Mesodermal cell (in vitro differentiated cells): ENCODE measurements around the gene F10.
"Not testable (repeated sequence)": the region's sequence is repeated elsewhere in the genome, so short reads cannot be mapped to it uniquely, and the experiment has no call there.

Experiments used
- H3K27ac ChIP-seq: 2 replicates; pipeline ENCODE4 v1.7.0; 2013; ENCODE audit warnings: mild to moderate bottlenecking, low read depth, low read length, moderate library complexity; ENCODE audit not compliant: severe bottlenecking
- H3K36me3 ChIP-seq: 2 replicates; pipeline ENCODE4 v1.7.1; 2013; ENCODE audit warnings: mild to moderate bottlenecking, low read length, moderate library complexity; ENCODE audit not compliant: control insufficient read depth, insufficient read depth
- H3K4me1 ChIP-seq: one replicate; pipeline ENCODE4 v1.7.1; 2013; ENCODE audit warnings: mild to moderate bottlenecking, low read length; ENCODE audit not compliant: insufficient read depth, control insufficient read depth, poor library complexity, severe bottlenecking
- H3K4me3 ChIP-seq: 2 replicates; pipeline ENCODE4 v1.7.0; 2013; ENCODE audit warnings: low read length, control low read depth, mild to moderate bottlenecking; ENCODE audit not compliant: insufficient read depth, poor library complexity, severe bottlenecking; ENCODE audit errors: extremely low read depth
- H3K9me3 ChIP-seq: 2 replicates; pipeline ENCODE4 v1.7.1; 2013; ENCODE audit warnings: mild to moderate bottlenecking, low read length, moderate library complexity; ENCODE audit not compliant: control insufficient read depth
- WGBS, 2 experiments: methylation state at CpG; one replicate each; pipeline ENCODE4 v1.1.5; 2013; ENCODE audit warnings: missing lambda C conversion rate in 2 of 2; ENCODE audit not compliant: insufficient coverage in 2 of 2; 5-methylcytosine and 5-hydroxymethylcytosine counted together

Gene F10

DNA sequence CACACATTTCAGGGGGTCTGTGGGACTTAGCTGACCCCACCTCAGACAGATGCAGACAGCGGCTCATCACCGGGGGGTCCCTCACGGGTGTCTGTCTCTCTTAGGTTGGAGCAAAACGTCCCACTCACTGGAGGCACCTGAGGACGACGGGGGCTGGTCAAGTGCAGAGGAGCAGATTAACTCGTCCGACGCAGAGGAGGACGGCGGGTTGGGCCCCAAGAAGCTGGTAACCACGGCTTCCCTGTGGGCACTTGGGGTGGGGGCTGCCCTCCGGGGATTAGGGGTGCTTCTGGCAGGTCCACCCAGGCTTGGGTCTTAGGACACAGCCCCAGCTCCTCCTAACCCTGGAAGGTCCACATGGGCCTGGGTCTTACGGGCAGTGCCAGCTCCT is 28.2 kb upstream of the F10 start:
- Histone ChIP-seq H3K36me3 (no peaks in the 10 kb centered on the region), H3K4me3 (no peak overlapping the region), H3K9me3 (no peaks in the 10 kb centered on the region), H3K4me1 (peaks cover 4% of the 10 kb centered on the region), H3K27ac (no peak overlapping the region)
- WGBS, 2 experiments, result 88 to 92% methylated on average over 13 to 14 of the region's 14 CpGs

DNA sequence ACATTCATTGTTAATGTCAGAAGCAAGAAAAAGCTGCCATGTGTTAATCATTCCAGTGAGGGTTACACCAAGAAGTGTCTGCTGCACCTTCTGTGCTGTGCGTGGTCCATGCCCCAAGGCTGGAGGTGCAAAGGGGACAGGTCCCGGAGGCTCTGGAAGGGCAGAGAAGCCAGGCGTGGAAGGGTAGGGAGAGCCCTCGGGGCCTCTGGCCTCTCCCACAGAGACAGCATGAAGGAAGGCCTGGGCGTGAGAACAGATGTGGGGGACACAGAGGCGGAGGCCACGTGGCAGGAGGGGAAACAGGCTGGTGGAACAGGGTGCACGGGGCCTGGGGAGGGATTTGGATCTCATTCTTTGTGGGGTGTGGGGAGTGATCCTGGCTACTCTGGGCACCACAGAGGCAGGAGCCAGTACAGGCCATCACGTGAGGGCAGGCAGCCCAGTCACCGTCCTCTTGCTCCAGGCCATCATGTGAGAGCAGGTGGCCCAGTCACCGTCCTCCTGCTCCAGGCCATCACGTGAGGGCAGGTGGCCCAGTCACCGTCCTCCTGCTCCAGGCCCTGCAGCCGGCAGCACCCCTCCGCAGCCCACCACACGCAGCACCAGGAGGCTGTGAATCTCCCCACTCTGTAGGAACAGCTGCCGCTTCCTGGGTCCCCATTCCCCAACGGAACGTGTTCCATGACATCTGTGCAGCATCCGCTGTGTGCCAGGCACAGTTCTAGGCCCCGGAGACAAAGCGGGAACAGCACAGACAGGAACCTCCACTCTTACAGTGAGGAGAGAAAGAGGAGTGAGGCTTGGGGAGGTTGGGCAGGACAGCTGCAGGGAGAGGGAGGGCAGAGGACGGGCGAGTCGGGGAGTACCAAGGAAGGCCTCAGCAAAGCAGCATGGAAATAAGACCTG is 27.2 kb upstream of the F10 start:
- peaks cover 4% of the 10 kb centered on the region for H3K4me1 ChIP-seq
- WGBS, 2 experiments, result 93 to 94% methylated on average over 18 to 25 of the region's 25 CpGs
- H3K9me3 ChIP-seq, result no peaks in the 10 kb centered on the region
- no peak overlapping the region for H3K4me3 ChIP-seq
- H3K36me3 ChIP-seq, result no peaks in the 10 kb centered on the region
- H3K27ac ChIP-seq, result no peak overlapping the region

DNA sequence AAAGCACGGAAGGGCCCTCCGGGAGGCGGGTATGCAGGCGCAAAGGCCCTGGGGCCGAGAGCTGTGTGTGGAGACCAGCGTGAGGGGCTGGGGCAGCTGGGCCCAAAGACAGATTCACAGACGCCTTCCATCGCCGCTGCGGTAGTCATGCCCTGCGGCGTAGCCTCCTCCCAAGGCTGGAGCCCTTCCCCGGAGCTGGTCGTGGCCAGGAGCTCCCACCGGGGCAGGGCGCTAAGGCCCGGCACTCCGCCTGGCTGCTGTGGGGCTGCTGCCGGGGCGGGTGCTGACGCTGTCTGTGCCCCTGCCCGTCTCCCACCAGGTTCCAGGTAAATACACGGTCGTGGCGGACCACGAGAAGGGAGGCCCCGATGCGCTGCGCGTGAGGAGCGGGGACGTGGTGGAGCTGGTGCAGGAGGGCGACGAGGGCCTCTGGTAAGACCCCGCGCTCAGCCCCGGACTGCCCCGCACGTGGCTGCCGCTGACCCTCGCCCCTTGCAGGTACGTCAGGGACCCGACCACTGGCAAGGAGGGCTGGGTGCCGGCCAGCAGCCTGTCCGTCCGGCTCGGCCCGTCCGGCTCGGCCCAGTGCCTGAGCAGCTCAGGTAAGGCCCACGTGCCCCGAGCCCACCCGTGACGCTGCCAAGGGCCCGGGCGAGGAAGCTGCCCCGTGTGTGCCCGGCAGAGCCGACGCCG is 26.4 kb upstream of the F10 start:
- Histone ChIP-seq H3K27ac (no peak overlapping the region), H3K36me3 (no peaks in the 10 kb centered on the region), H3K4me3 (no peak overlapping the region), H3K9me3 (no peaks in the 10 kb centered on the region), H3K4me1 (peaks cover 4% of the 10 kb centered on the region)
- 95 to 96% methylated on average over 38 to 61 of the region's 61 CpGs for WGBS, 2 experiments

DNA sequence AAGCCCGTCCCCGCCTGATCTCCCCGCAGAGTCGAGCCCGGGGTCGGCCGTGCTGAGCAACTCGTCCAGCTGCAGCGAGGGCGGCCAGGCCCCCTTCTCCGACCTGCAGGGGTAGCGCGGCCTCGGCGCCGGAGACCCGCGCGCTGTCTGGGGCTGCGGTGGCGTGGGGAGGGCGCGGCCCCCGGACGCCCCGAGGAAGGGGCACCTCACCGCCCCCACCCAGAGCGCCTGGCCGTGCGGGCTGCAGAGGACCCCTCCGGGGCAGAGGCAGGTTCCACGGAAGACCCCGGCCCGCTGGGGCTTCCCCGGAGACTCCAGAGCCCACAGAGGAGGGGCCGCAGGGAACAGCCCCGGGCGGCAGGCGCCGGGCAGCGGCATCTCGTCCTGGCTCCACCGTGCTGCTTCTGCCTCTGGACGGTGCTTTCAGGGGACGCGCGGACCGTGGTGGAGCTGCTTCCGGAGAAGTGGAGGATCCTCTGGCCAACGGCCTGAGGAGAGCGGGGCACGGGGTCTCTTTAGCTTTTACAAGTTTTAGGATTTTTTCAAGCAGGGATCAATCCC is 25.8 kb upstream of the F10 start:
- WGBS, 2 experiments, result 96% methylated on average over 39 to 52 of the region's 52 CpGs
- no peaks in the 10 kb centered on the region for H3K9me3 ChIP-seq

DNA sequence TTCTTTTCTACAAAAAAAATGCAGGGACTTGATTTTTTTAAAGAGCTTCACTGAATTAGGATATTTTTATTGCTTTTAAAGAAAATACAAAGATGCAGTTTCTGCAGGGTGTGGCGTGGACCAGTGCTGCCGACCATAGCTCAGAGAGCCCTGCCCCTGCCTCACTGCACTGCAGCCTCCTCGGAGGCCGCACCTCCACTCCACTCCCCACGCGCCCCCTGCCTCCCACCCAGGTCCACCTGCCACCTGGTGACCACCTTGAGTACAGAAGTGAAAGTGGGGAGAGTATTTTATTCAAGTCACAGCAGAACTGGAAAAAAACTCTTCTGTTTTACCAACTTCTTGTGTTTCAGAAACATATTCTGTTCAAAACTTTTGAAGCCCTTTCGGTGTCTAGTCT is 24.9 kb upstream of the F10 start:
- peaks cover 4% of the 10 kb centered on the region for H3K4me1 ChIP-seq
- no peaks in the 10 kb centered on the region for H3K36me3 ChIP-seq
- whole genome bisulfite sequencing, 2 experiments, result 83 to 93% methylated on average over 1 to 3 of the region's 7 CpGs
- H3K9me3 ChIP-seq, result no peaks in the 10 kb centered on the region
- H3K4me3 ChIP-seq, result no peak overlapping the region
- no peak overlapping the region for H3K27ac ChIP-seq

More for the DNA sequence above, 25.8 kb upstream of the F10 start:
- Histone ChIP-seq H3K4me3 (no peak overlapping the region), H3K4me1 (peaks cover 4% of the 10 kb centered on the region), H3K27ac (no peak overlapping the region), H3K36me3 (no peaks in the 10 kb centered on the region)

DNA sequence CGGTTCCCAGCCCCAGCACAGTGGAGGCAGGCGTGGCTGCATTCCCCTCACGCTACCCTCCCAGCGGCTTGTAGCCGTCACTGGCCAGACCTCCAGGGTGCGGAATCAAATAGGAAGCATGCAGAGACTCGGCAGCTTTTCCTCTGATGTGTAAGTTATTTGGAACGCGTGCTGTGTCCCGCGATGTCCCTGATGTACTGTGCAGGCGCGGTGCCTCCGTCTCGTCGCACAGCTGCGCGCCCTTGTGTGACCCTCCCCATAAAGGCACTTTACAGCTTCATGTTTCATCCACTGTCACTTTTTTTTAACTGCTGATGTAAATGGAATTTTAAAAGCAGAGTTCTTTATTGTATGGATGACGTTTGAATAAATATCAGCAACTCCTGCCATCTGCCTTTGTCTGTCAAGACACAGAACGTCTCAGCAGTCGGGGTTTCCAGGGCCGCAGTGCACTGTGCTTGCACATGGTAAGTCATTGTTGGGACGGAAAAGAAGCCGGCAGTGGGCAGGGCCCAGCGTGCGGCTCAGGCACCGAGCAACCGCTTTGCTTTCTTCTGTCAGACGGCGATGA is 24.4 kb upstream of the F10 start:
- Histone ChIP-seq H3K9me3 (no peaks in the 10 kb centered on the region), H3K4me3 (no peak overlapping the region), H3K4me1 (peaks cover 4% of the 10 kb centered on the region), H3K27ac (no peak overlapping the region), H3K36me3 (no peaks in the 10 kb centered on the region)
- 90 to 91% methylated on average over 17 to 25 of the region's 30 CpGs for WGBS, 2 experiments

DNA sequence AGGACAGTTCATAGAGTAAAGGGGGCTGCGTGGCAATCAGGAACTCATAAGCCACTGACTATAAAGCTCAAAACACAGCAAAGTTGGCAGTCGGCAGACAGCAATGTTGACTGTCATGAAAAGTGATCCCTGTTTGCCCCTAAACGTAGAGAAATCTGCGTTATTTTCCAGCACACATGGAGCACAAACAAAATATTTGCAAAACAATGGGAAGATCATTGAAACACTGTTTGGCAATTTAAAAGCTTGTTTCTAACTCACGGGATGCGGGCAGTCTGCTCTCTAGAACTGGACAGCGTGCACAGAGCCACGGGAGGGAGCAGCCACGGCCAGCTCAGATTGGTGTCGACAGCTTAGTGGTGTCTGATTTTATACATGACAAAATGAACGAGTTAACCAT is 23.5 kb upstream of the F10 start:
- no peaks in the 10 kb centered on the region for H3K9me3 ChIP-seq
- no peaks in the 10 kb centered on the region for H3K36me3 ChIP-seq
- peaks cover 4% of the 10 kb centered on the region for H3K4me1 ChIP-seq
- H3K4me3 ChIP-seq, result no peak overlapping the region
- no peak overlapping the region for H3K27ac ChIP-seq
- WGBS, 2 experiments, result 86 to 91% methylated on average over 10 of the region's 11 CpGs

DNA sequence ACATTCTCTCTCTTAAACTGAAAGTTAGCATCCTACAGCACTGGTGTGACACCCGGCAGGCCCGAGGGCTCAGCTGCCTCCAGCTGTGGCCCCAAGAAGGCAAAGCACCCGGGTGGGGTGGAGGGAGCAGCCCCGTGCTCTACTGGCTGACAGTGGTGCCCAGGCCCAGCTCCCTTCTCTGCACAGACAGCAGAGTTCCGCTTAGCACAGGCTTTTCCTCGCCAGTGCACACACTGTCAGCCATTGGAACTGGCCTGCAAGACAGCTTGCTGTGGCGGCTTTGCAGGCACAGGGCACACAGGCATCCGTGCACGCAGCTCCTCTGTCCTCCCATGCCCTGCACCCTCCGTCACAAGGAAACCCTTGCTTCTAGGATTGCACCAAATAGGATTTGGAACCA is 20.3 kb upstream of the F10 start:
- not testable (repeated sequence) for H3K27ac ChIP-seq, H3K36me3 ChIP-seq, H3K4me3 ChIP-seq, H3K4me1 ChIP-seq, H3K9me3 ChIP-seq
- 76 to 85% methylated on average over 10 of the region's 10 CpGs for WGBS, 2 experiments

DNA sequence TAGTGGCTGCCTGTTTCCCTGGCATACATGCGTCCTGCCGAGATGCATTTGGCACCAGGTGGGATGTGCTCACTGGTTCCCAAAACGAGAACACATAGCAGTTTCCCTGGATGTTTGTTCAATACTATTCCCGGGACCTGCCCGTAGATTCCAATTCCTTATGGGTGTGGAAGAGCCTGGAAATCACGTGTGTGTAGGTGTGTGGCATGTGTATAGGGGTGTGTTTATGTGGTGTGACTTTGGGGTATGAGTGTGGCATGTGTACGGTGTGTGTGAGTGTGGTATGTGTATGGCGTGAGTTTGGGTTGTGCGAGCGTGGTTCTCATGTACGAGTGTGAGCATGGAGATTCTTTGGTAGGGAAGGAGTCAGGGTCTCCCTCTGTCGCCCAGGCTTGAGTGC is 19.9 kb upstream of the F10 start:
- Histone ChIP-seq H3K9me3 (no peaks in the 10 kb centered on the region), H3K4me1 (peaks cover 5% of the 10 kb centered on the region), H3K4me3 (no peak overlapping the region), H3K27ac (no peak overlapping the region), H3K36me3 (no peaks in the 10 kb centered on the region)
- WGBS, 2 experiments, result 89 to 91% methylated on average over 11 to 12 of the region's 12 CpGs

DNA sequence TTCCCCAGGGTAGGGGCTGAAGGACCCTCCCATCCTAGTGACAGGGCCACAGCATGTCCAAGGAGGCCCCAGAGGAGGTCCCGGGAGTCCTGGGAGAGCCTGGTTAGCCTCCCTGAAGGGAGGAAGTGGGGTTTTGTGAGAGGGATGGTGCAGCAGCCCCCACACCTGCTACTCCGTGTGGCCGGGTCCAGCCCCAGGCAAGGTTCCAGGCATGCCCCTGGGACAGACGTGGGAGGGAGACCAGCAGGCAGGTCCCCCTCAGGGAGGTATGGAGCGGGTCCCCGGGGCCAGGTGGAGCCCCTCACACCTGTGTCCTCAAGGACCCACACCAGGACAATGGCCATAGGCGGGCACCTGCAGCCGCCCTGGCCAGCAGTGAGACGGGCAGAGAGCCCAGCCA is 19.0 kb upstream of the F10 start:
- Histone ChIP-seq H3K4me1 (peaks cover 3% of the 10 kb centered on the region), H3K4me3 (no peak overlapping the region), H3K9me3 (no peaks in the 10 kb centered on the region), H3K36me3 (no peaks in the 10 kb centered on the region), H3K27ac (no peak overlapping the region)
- WGBS, 2 experiments, result 87 to 91% methylated on average over 8 to 9 of the region's 9 CpGs
